Muscle of arm (tissue), 12 donors: ENCODE results near the gene KLHDC7B. TPM values are rescaled to one million over a fixed set of nuclear protein-coding genes. Genes with fewer than 3 reads are reported as not detected.
A peak's percentile ranks its signal among the peaks of the same experiment; 100 is the strongest.
"Not testable (repeated sequence)": the region's sequence is repeated elsewhere in the genome, so short reads cannot be mapped to it uniquely, and the experiment has no call there.

Source experiments
- DNase-seq: peaks from one replicate; pipeline ENCODE4 v3.0.0-alpha.2; 2013
- polyA plus RNA-seq, 12 donors: library from polyadenylated mRNA; unstranded; fragments of 120-200 nt; gene quantifications; one replicate each; pipeline ENCODE4 v1.2.1, GENCODE V29; 2013; ENCODE audit not compliant: insufficient read length in 12 of 12

KLHDC7B gene
- polyA plus RNA-seq, 12 donors, result 0.09 to 0.17 TPM; not detected in 10

DNA sequence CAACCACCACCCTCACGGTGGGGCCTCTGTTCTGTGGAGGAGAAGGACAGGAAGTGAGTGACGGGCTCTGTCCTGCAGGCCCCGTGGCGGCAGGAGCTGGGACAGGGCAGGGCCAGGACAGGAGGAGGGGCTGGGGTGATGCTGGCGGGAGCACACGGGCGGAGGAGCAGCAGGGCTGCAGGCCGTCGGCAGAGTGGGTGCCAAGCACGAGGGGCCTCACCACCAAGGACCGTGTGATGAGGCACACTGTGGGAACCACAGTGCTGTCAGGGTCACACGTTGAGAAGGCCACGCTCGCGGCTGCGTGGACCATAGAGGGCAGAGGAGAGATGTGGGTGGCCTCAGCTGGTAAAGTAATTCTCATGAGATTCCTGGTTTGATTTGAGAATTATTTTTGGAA lies 28.8 kb upstream of the KLHDC7B start:
- no peak for DNase-seq

DNA sequence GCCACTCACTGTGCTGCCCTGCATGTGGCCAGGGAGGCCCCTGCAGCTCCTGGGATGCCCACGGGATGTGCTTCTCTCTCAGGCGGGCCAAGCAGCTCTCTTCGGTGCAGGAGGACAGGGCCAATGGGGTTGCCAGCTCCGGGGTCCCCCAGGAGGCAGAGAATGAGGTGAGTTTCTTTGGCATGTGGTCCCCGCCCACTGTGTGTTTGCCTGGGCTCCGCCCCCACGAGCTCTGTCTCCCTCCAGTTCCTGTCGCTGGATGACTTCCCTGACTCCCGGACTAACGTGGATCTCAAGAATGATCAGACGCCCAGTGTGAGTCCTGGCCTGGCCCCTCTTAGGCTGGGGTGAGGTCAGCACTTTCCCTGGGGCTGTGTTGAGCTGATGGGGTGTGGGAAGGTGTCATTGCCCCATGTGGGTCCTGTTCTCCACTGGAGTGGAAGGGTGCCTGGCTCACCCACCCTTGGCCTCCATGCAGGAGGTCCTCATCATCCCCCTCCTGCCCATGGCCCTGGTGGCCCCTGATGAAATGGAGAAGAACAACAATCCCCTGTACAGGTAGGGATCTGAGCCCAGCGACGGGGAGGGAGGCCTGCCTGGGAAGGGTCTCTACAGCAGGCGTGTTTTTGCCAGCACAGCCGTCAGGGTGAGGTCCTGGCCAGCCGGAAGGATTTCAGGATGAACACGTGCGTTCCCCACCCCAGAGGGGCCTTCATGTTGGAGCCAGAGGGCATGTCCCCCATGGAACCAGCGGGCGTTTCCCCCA lies 28.0 kb upstream of the KLHDC7B start:
- no peak for DNase-seq

DNA sequence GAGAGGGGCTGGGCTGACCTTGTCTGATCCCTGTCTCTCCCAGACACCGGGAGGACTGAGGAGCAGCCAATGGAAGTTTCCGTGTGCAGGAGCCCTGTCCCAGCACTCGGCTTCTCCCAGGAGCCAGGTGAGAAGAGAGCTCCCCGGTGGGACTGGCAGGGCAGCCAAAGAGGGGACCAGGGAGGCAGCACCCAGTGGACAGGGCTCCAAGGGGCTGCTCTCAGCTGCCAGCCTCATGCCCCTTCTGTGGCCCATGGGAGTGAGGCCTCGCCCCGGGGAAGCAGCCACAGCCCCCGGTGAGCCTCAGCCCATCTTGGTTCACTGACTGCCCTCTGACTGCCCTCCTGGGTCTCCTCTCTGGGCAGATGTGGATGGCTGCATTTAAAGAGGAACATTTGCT lies 27.1 kb upstream of the KLHDC7B start:
- no peak for DNase-seq

DNA sequence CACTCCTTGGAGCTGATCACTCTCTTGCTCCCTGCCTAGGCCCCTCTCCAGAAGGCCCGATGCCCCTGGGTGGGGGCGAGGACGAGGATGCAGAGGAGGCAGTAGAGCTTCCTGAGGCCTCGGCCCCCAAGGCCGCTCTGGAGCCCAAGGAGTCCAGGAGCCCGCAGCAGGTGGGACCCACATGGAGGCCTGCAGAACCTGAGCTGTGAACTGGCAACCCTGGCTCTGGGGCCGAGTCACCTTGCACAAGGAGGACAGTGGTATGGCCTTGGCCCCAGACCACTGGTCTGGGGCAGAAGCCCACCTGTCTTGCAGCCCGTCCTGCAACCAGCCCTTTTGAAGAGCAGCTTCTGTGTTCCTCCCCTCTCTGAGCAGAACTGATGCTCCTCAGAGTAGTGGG lies 26.5 kb upstream of the KLHDC7B start:
- DNase-seq, result no peak

DNA sequence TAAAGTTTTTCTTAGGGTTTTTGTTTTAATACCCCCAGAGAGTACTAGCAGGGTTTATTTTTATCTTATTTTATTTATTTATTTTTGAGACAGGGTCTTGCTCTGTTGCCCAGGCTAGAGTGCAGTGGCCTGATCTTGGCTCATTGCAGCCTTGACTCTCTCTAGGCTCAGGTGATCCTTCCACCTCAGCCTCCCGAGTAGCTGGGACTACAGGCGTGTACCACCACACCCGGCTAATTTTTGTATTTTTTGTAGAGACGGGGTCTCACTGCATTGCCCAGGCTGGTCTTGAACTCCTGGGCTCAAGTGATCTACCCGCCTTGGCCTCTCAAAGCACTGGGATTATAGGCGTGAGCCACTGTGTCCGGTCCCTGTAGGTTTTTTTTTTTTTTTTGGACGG lies 25.5 kb upstream of the KLHDC7B start:
- DNase-seq, result not testable (repeated sequence)

DNA sequence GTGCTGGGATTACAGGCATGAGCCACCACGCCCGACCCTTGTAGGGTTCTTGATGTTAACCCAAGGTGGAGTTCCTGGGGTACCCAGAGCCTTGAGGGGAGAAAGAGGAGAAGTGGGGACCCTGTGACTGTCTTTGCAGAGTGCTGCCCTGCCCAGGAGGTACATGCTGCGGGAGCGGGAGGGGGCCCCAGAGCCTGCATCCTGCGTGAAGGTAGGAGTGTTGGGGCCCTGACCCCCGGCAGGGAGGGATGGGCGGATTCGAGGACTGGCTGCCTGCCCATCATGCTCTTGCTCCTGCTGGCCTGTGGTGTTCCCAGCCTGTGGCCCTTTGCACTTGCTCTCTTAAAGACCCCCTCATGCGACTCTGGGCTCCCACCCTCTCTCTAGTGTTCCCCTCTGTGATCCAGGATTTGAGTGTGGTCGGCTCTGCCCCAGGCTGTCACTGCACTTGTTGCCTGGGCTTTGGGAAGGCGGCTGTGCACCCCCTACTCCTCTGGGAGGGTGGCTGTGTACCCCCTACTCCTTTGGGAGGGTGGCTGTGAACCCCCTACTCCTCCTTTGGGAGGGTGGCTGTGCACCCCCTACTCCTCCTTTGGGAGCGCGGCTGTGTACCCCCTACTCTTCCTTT lies 24.8 kb upstream of the KLHDC7B start:
- no peak for DNase-seq

DNA sequence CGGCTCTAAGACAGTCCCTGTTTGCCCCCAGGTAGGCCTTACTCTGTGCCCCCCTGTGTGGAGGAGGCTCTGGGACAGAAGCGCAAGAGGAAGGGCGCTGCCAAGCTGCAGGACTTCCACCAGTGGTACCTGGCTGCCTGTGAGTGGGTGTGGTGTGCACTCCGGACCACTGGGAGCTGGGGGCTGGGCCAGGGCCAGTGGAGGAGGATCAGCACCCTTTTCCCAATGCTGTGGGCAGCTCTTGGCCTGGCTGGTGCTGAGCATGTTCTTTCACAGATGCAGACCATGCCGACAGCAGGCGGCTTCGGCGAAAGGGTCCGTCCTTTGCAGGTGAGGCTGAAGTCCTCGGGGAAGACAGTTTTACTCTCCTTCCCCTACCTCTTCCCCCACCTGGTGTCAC lies 24.0 kb upstream of the KLHDC7B start:
- no peak for DNase-seq

DNA sequence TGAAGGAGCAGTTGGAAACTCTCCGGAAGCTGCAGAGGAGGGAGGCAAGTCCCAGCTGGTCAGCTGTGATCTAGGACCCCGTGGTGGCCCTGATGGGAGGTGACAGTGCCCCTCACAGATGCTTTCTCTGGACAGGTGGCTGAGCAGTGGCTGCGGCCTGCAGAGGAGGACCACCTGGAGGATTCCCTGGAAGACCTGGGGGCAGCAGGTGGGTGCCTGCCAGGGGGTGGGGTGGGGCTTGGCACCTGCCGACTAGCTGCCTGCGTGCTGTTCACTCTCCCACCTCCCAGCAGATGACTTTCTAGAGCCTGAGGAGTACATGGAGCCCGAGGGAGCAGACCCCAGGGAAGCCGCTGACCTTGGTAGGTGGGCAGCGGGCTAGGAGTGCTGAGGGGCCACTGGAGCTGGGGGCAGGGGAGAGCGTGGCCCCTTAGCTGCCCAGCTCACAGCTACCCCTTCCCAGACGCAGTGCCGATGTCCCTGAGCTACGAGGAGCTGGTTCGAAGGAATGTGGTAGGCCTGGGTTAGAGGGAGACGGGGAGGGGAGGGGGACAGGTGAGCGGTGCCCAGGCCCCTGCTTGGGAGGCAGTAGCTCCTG lies 23.4 kb upstream of the KLHDC7B start:
- no peak for DNase-seq

DNA sequence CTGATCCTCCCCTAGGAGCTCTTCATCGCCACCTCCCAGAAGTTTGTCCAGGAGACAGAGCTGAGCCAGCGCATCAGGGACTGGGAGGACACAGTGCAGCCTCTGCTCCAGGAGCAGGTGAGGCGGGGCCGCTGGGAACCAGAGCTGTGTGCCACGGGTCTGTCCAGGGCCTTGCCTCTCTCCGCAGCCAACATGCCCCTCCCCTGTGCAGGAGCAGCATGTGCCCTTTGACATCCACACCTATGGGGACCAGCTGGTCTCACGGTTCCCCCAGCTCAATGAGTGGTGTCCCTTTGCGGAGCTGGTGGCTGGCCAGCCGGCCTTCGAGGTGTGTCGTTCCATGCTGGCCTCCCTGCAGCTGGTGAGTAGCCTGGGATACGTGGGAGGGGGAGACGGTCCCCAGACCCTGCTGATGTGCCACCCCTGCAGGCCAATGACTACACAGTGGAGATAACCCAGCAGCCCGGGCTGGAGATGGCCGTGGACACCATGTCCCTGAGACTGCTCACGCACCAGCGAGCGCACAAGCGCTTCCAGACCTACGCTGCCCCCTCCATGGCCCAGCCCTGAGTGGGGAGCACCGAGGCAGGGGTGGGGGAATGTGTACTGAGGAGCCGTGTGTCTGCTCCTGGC lies 22.8 kb upstream of the KLHDC7B start:
- DNase-seq, result no peak

DNA sequence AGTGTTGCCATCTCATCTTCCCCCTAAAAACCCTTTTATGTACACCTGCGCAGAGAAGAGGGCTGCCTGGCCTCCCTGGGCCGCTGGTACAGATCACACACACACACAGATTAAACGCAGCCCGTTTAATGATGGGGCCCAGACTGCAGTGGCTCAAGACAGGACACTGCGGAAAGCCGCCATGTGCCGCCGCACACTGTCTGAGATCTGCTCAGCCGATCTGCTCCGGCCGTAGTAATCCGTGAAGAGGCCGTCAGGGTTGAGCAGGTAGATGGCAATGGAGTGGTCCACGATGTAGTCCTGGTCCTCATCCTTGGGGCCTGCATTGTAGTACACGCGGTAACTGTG lies 22.3 kb upstream of the KLHDC7B start:
- DNase-seq, result no peak

DNA sequence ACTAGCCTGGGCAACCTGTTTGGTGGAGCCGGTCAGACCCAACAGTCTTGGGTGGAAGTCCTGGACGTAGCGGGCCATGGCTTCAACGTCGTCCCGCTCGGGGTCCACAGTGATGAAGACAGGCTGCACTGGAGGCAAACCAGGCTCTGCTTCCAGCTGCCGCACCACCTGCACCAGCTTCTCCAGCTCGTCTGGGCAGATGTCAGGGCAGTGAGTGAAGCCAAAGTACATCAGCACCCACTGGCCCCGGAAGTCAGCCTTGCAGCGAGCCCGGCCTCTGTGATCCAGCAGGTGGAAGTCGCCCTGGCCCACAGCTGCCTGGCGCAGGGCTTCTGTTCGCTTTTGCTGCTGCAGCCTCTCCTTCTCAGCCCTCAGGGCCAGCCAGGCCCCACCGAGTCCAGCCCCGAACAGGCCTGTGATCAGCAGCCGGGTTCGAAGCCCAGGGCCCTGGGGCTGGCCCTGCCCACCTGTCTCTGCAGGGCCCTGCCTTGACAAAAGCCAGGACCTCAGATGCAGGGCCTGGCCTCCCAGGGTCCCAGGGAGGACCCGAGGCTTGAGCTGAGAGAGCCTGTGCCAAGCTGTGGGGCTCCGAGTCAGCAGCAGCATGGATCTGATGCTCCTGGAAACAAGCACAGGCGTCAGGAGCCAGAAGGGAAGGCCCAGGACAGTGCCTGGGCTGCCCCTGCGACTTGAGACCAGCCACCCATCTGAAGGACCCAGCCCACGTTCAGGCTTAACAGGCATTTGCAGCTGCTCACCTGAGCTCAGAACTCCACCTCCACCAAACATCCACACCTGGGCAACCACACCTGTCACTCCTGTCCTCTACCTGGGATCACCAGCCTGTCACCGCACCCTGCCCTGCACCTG lies 21.7 kb upstream of the KLHDC7B start:
- no peak for DNase-seq

DNA sequence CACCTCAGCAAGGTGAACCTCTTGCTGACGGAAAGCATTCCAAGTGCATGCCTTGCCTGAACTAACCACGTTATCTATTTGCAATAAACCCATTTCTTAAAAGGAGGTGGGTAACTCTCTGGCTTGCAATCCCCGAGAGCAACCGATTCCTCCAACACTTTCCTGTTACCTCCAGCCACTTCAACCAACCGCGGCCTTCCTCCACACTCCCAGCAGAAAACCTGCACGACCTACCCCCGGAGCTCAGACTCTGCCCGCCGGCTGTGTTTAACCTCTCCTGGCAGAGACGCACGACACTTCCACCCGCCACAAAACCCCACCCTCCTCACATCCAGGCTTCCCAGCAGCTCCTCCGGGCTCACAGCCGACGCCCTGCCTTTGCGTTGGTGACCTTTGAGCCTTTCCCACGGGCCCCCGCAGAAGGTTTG lies 21.0 kb upstream of the KLHDC7B start:
- DNase-seq, result no peak

DNA sequence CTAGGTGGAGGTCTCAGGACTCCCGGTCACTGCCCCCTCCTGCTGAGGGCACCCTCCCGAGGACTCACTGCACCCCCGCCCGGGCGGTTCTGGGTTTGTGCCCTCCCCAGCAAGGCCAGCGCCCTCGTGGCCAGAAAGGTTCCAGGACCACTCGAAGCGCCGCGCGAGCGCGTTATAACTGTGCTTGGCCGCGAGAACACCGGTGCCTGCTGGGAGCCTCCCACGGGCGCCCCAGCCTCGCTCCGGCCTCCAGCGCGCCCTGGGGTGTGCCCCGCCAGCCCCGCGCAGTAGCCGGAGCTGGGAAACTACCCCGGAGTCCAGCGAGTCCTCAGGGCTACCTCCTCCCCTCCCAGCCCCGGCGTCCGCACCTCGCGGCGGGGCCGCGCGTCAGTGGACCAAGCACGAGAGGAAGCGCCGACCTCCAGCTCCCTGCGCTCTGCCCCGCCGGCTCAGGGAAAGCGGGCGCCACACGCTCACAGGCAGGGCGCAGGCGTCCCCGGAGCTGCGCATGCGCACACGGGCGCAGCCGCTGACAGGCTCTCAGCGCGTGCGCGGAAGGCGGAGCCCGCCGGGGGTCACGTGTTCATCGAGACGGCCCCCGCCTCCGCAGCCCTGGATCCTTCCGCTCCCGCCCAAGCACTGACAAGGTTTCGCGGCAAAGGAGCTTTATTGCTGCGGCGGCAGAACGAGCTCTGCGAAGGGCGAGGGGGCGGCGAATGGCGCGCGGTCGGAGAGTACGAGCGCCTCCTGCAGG lies 20.4 kb upstream of the KLHDC7B start, which contains the start of gene SCO2:
SCO2 (minus strand) TSS at position 495 of the 754 bp plus-strand sequence. CDS start 1,187 bp downstream, outside the sequence.
- DNase-seq, result peak; percentile 97

DNA sequence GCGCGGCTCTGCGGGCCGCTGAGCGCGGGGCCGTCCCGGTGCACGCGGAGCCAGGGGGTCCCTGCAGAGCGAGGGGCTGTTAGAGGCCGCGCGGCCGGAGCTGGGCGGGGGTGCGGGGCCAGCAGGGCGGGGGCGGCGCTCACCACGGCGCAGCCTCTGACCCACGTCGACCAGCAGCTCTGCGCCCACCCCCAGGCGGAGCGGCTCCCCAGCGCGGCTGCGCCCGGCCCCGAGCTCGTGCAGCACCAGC lies 19.9 kb upstream of the KLHDC7B start:
- no peak for DNase-seq

DNA sequence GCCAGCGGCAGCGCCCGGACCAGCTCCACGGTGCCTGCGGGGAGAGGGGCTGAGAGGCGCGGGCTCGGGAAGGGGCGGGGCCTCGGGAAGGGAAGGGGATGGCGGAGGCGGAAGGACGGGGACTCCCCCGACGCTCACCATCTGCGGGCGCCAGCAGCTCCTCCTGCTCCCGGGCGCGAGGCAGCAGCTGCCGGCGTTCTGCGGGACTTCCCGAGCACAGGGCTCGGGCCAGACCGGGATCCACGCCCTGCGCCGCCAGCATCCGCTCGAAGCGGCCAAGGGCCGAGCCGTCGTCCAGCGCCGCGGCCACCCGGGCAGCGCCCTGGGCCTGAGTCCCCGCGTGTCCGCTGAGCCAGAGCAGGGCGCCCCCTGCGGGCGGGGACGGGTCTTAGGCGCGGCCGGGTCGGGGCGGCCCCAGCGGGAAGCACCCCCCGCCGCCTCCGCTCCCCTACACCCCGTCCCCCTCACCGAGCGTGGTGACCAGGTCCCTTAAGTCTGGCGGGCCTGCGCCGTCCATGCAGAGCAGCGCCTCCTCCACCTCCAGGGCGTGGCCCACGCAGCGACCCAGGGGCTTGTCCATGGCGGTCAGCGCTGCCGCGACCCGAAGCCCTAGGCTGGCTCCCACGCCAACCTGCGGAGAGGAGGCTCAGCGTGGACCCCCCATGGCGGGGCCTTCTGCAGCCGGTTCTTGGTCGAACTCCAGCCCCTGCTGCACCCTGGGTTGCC lies 19.4 kb upstream of the KLHDC7B start:
- DNase-seq, result peak; percentile 78

DNA sequence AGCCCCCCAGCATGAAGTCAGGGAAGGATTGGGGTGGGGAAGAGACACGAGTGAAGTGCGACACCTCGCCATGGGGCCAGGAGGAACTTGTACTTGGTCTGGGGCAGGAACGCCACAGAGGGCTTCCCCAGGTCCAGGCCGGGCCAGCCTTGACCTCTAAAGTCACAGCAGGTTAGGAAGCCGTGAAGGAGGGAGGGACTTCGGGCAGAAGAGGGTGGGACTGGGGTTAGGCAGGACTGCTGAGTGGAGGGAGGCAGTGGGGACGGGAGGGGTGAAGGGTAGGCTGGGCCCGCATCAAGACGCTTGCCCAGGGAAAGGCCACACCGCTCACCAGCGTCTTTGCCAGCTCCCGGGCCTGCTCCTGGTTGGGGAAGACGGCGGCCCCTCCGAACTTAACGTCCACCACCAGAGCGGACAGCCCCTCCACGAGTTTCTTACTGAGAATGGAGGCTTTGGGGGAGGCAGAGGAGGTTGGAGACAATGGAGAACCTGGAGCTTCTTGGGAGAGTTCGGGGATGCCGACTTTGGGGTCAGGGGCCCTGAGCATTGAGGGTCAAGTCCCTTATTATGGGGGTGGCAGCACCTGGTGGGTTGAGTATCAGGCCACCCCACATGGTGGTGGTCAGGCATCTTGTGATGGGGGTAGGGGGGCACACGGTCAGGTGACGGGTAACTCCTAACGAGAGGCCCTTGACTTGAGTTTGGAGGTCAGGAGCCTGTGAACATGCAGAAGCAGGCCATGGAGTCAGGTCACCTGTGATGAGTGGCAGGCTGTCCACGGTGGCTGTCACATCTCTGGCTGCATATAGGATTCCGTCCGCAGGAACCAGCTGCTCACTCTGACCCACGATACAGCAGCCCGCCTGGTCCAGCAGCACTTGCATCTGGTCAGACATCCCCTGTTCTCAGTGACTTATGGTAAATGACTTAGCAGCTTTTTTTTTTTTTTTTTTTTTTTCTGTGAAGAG lies 18.6 kb upstream of the KLHDC7B start:
- no peak for DNase-seq

DNA sequence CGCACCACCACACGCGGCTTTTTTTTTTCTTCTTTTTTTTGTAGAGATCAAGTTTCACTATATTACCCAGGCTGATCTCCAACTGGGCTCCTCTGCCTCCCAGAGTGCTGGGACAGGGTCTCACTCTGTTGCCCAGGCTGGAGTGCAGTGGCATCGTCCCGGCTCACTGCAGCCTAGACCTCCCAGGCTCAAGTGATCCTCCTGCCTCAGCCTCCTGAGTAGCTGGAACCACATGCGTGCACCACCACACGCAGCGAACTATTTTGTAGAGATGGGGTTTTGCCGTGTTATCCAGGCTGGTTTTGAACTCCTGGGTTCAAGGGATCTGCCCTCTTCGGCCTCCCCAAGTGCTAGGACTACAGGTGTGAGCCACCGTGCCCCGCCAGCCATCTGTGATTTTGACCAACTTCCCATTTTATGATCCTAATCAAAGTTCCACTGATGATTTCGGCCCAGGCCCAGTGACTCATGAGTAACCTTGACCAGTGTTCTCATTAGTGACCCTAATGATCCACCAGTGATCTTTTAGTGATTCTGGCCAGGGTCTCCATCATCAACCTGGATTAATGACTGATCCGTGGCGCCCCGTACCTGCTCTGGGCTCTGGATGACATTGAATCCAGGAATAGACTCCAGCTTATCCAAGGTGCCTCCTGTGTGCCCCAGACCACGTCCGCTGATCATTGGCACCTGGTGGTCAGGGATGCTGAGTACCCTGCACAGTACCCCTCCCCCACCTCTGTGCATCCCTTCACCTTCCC lies 17.6 kb upstream of the KLHDC7B start:
- no peak for DNase-seq

DNA sequence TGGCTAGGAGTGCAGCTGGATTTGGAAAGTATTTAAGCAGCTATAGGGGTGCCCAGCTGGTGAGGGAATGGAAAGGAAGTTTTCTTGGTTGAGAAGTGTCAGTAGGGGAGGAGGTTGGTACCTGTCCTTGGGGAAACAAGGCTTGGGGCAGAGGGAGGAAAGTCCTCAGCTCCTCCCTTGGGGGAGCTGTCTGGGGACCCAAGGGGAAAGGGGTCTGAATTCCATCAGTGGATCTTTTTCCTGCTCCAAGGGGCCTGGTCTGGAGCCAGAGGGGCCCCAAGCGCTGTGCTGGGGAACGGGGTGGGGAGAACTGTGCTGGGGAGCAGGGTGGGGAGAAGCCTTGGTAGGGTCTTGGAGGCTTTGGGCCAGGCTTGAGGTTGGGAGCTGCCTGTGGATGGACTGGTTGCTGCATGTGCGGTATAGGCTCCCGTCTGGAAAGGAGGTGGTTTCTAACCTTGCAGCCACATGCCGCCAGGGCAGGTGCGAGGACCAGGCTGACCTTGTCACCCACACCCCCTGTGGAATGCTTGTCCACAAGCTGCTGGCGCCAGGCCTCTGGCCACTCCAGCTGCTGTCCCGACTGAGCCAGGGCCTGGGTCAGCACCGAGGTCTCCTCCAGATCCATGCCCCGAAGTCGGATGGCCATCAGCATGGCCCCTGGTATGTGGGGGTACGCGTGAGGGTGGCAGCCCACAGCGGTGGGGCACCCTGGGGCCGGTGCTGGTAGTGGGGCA lies 16.9 kb upstream of the KLHDC7B start:
- DNase-seq, result no peak
